ENCODE measurements around the gene NPRL2. TPM values are rescaled to one million over a fixed set of nuclear protein-coding genes. Genes with fewer than 3 reads are reported as not detected.
A peak's percentile ranks its signal among the peaks of the same experiment; 100 is the strongest.

NPRL2 gene
- total and polyA plus RNA-seq, 2 of the 13 experiments (the other 11 are each of a cell fraction or from before 2014, with no cell fraction given), result 30.6 to 51.4 TPM

DNA sequence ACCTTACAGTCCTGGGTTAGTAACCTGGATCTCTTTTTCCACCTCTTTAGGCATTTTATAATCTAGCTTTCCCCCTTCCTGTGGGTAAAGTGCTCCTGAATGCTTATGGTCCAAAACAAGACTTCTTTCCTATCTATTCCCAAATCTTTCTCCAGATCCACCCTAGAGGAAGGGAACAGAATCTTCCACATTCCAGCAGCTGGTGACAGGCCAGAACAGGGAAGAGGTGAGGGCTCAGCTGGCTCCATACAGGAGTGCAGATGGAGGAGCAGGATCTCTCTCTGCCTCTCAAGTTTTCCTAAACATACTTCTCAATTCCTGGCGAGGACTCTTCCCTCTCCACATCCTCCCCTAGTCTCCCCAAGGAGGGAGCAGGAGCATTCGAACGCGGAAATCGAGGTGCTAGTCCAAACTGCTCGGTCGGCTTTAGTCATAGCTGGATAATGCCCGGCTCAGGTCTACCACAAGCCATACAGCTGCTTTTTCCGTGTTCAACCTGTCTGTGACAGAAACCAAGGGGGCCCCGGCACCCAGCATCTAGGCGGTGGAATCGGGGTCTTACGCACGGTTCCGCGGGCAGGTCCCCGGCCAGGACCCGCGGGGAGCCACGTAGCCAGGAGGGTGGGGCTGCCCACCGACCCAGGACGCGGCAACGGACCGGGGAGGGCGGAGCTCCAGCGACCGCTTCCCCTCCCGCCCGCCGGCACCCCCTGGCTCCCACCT is 14.0 kb downstream of the NPRL2 start (continued):
- TF ChIP-seq, protein P1, sequence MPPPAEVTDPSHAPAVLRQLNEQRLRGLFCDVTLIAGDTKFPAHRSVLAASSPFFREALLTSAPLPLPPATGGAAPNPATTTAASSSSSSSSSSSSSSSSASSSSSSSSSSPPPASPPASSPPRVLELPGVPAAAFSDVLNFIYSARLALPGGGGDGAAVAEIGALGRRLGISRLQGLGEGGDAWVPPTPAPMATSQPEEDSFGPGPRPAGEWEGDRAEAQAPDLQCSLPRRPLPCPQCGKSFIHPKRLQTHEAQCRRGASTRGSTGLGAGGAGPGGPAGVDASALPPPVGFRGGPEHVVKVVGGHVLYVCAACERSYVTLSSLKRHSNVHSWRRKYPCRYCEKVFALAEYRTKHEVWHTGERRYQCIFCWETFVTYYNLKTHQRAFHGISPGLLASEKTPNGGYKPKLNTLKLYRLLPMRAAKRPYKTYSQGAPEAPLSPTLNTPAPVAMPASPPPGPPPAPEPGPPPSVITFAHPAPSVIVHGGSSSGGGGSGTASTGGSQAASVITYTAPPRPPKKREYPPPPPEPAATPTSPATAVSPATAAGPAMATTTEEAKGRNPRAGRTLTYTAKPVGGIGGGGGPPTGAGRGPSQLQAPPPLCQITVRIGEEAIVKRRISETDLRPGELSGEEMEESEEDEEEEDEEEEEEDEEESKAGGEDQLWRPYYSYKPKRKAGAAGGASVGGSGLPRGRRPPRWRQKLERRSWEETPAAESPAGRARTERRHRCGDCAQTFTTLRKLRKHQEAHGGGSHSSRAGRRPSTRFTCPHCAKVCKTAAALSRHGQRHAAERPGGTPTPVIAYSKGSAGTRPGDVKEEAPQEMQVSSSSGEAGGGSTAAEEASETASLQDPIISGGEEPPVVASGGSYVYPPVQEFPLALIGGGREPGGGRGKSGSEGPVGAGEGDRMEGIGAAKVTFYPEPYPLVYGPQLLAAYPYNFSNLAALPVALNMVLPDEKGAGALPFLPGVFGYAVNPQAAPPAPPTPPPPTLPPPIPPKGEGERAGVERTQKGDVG (CRISPR knock-in tag; IDR thresholded peaks at IDR 0.05; ENCODE audit: borderline replicate concordance), result 0 out of 2 replicates have a peak, but pooled peaks have one; percentile 4
- TF ChIP-seq, protein P2, sequence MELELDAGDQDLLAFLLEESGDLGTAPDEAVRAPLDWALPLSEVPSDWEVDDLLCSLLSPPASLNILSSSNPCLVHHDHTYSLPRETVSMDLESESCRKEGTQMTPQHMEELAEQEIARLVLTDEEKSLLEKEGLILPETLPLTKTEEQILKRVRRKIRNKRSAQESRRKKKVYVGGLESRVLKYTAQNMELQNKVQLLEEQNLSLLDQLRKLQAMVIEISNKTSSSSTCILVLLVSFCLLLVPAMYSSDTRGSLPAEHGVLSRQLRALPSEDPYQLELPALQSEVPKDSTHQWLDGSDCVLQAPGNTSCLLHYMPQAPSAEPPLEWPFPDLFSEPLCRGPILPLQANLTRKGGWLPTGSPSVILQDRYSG (CRISPR knock-in tag; IDR thresholded peaks at IDR 0.05), result 0 out of 2 replicates have a peak, but pooled peaks have one; percentile 15
- TF ChIP-seq ZNF672 (CRISPR knock-in tag; IDR thresholded peaks at IDR 0.05) (peak; percentile 38; the same call in 1 of the 2 replicates), ZBTB7A (CRISPR knock-in tag; IDR thresholded peaks at IDR 0.05) (peak; percentile 74; the same call in 1 of the 2 replicates), ZNF101 (CRISPR knock-in tag; IDR thresholded peaks at IDR 0.05; ENCODE audit: borderline replicate concordance, low read depth) (0 out of 2 replicates have a peak, but pooled peaks have one; percentile 13), ZNF879 (CRISPR knock-in tag; IDR thresholded peaks at IDR 0.05) (no peak), ADNP (CRISPR knock-in tag; IDR thresholded peaks at IDR 0.05) (no peak), NFE2L1 (CRISPR knock-in tag; IDR thresholded peaks at IDR 0.05; ENCODE audit: borderline replicate concordance) (0 out of 2 replicates have a peak, but pooled peaks have one; percentile 36), EEA1 (CRISPR knock-in tag; IDR thresholded peaks at IDR 0.05; ENCODE audit: borderline replicate concordance) (0 out of 2 replicates have a peak, but pooled peaks have one; percentile 42), ZNF572 (CRISPR knock-in tag; IDR thresholded peaks at IDR 0.05) (0 out of 2 replicates have a peak, but pooled peaks have one; percentile 70), ZNF878 (CRISPR knock-in tag; IDR thresholded peaks at IDR 0.05) (peak; percentile 87; the same call in 1 of the 2 replicates)
- TF ChIP-seq, protein P3, sequence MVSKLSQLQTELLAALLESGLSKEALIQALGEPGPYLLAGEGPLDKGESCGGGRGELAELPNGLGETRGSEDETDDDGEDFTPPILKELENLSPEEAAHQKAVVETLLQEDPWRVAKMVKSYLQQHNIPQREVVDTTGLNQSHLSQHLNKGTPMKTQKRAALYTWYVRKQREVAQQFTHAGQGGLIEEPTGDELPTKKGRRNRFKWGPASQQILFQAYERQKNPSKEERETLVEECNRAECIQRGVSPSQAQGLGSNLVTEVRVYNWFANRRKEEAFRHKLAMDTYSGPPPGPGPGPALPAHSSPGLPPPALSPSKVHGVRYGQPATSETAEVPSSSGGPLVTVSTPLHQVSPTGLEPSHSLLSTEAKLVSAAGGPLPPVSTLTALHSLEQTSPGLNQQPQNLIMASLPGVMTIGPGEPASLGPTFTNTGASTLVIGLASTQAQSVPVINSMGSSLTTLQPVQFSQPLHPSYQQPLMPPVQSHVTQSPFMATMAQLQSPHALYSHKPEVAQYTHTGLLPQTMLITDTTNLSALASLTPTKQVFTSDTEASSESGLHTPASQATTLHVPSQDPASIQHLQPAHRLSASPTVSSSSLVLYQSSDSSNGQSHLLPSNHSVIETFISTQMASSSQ (IDR thresholded peaks at IDR 0.05; ENCODE audit: low read depth), result no peak
- TF ChIP-seq, protein P3 (CRISPR knock-in tag; IDR thresholded peaks at IDR 0.05; ENCODE audit: borderline replicate concordance), result no peak
- TF ChIP-seq, protein P4, sequence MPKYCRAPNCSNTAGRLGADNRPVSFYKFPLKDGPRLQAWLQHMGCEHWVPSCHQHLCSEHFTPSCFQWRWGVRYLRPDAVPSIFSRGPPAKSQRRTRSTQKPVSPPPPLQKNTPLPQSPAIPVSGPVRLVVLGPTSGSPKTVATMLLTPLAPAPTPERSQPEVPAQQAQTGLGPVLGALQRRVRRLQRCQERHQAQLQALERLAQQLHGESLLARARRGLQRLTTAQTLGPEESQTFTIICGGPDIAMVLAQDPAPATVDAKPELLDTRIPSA (CRISPR knock-in tag; IDR thresholded peaks at IDR 0.05; ENCODE audit: borderline replicate concordance), result peak; percentile 23; the same call in 1 of the 2 replicates
- TF ChIP-seq, protein P5, sequence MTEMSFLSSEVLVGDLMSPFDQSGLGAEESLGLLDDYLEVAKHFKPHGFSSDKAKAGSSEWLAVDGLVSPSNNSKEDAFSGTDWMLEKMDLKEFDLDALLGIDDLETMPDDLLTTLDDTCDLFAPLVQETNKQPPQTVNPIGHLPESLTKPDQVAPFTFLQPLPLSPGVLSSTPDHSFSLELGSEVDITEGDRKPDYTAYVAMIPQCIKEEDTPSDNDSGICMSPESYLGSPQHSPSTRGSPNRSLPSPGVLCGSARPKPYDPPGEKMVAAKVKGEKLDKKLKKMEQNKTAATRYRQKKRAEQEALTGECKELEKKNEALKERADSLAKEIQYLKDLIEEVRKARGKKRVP (CRISPR knock-in tag; IDR thresholded peaks at IDR 0.05), result 0 out of 4 replicates have a peak, but pooled peaks of 1 of the 2 experiments have one; percentile 52

Data from HepG2 (cell line).